IPS-18c (cell line): Measurements from ENCODE around the gene TENT4B.
"Not testable (repeated sequence)": the region's sequence is repeated elsewhere in the genome, so short reads cannot be mapped to it uniquely, and the experiment has no call there.

Source experiments
- H3K4me3 ChIP-seq: 2 replicates; pipeline ENCODE4 v1.7.0; 2013; ENCODE audit warnings: low read depth, mild to moderate bottlenecking, low read length, moderate library complexity; ENCODE audit not compliant: insufficient read depth
- H3K9me3 ChIP-seq: one replicate; pipeline ENCODE4 v1.6.1; 2013; ENCODE audit warnings: mild to moderate bottlenecking, low read length, moderate library complexity; ENCODE audit not compliant: control insufficient read depth, insufficient read depth

TENT4B gene

DNA sequence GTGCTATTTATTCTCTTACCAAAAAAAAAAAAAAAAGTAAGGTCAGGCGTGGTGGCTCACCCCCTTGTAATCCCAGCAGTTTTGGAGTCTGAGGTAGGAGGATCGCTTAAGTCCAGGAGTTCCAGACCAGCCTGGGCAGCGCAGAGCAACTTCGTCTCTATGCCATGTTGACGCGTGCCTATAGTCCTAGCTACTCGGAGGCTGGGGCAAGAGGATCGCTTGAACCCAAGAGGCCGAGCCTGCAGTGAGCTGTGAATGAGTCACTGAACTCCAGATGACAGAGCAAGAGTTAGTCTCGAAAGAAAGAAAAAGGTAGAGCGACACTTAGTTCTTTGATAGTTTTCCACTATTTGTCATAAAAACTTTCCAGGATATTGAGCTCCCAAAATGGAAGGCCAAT, 1.4 kb upstream of the TENT4B start:
- no peak overlapping the region for H3K4me3 ChIP-seq
- no peaks in the 10 kb centered on the region for H3K9me3 ChIP-seq

DNA sequence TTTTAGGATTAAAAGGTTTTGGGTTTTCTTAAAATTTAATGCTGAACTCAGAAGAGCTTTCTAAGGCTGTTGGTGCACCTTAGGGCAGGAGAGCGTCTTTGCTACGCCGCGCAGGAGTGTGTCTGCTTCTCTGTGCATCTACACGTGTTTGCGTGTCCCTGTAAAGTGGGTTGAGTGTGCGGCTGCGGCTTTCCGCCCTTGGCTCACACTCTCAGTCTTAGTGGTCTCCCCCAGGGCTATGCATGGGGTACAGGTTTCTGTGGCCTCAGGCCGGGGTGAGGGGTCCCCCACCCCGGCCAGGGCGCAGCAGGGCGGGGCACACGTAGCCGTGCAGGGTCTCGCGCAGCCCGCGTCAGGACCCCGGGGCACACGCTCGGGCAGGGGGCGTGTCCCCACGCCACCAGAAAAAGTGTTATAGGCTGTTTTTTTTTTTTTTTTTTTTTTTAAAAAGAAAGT, 727 bp upstream of the TENT4B start:
- Histone ChIP-seq H3K9me3 (no peaks in the 10 kb centered on the region), H3K4me3 (peak overlapping the region; percentile 80)

DNA sequence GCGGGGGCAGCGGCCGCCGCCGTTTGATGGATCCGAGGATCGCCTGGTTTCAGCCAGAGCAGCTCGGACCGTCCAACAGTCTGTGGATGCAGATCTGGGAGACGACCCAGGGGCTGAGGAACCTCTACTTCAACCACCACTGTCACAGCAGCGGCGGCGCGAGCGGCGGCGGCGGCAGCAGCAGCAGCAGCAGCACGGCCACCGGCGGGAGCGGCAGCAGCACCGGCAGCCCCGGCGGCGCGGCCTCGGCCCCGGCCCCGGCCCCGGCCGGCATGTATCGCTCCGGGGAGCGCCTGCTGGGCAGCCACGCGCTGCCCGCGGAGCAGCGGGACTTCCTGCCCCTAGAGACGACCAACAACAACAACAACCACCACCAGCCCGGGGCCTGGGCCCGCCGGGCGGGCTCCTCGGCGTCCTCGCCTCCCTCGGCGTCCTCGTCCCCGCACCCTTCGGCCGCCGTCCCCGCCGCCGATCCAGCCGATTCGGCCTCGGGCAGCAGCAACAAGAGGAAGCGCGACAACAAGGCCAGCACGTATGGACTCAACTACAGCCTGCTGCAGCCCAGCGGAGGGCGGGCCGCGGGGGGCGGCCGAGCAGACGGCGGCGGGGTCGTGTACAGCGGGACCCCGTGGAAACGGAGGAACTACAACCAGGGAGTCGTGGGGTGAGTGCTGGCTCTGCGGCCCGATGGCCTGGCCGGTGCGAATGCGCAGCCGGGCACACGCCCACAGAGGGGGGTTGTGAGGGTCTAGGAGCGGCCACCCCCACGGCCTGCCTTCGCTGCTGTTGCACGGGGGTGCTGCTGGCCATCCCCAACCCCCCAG, 702 bp downstream of the TENT4B start:
- Histone ChIP-seq H3K9me3 (no peaks in the 10 kb centered on the region), H3K4me3 (peak overlapping the region; percentile 85)

DNA sequence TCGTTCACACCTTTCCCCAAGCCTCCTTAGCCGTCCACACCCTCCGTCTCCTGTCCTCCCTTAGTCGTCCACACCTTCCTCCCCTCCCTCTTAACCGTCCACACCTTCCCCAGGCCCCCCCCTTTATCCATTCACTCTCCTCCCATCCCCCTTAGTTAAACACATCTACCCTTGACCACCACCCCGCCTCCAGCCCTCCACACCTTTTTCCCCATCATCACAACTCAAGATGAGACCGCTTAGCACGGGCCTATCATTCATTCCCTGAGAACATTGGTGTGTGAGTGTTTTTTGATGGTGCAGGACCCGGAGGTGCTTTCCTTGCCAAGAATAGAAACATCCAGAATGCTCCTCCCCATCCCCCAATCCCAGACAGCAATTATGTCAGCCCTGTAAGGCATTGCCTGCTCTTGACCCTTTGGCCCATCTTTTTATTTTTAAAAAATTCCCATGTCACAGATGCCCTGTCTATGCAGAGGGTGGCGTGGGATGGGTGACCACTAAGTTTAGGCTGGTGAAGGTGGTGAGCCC, 1.4 kb downstream of the TENT4B start:
- no peaks in the 10 kb centered on the region for H3K9me3 ChIP-seq
- H3K4me3 ChIP-seq: peak overlapping the region; percentile 85

DNA sequence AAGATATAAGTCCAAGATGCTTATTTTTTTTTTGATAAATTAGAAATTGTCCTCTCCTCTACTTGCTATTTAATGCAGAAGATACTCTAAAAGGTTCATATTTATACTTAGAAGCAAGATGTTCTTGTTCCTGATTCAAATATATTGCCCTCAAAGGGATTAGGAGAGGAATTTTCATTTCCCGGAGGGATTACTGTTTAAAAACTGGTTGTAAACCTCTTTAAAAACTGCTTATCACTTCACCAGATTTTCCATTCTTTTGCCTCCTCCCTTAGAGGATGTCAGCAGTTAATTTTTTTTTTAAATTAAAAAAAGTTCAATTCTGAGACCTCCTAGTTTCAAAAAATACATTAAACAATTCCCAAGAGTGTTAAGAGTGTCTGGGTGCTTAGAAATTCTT, 2.8 kb downstream of the TENT4B start:
- no peaks in the 10 kb centered on the region for H3K9me3 ChIP-seq
- no peak overlapping the region for H3K4me3 ChIP-seq

DNA sequence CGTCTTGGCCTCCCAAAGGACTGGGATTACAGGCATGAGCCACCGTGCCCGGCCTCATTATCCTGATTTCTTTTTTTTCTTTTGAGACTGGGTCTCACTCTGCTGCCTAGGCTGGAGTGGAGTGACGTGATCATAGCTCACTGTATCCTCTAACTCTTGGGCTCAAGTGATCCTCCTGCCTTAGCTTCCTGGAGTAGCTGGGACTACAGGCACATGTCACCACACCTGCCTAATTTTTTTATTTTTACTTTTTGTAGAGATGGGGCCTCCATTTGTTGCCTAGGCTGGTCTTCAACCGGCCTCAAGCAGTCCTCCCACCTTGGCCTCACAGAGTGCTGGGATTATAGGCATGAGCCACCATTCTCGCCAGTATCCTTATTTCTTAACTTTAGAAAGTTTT, 3.5 kb downstream of the TENT4B start:
- Histone ChIP-seq H3K9me3 (no peaks in the 10 kb centered on the region), H3K4me3 (no peak overlapping the region)

DNA sequence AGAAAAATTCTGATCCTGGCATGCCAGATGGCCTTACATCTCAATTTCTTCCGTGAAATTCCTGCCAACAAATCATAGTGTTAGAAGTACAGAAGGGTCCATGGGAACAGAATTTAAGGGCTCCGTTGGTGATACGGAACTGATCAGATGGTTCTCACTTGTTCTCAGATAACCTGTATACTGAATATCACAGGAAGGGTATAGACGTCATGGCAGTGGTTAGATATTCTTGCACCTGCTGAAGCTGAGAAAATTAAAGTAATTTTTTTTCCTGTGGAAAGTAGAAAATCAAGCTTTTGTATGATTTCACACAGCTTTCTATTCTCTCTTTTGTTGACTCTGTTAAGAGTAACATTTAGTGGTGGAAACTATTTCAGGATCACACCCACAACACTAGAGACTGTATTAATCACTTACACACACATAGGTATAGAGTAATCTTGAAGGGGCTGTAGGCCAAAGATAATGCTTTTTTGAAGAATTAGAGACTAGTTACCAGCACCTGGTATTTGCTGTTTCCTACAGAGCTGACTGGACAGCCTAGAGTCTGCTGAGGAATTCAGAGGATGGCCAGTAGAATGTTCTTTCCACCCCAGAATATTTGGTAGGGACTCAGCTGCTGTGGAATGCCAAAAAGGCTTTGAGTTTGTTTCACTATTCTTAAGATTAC, 7.5 kb downstream of the TENT4B start:
- Histone ChIP-seq H3K9me3 (no peaks in the 10 kb centered on the region), H3K4me3 (no peak overlapping the region)

DNA sequence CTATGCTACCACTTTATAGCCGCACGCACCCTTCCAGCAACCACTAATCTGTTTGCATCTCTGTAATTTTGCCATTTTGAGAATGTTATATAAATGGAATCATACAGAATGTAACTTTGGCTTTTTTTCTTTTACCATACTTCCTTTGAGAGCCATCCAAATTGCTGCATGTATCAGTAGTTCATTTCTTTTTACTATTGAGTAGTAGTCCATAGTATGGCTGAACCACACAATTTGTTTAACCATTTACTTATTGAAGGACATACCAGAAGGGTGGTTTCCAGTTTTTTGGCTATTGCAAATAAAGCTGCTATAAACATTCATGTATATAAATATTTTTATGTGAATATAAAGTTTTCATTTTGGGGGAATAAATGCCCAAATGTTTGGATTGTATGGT, 8.8 kb downstream of the TENT4B start:
- no peaks in the 10 kb centered on the region for H3K9me3 ChIP-seq

DNA sequence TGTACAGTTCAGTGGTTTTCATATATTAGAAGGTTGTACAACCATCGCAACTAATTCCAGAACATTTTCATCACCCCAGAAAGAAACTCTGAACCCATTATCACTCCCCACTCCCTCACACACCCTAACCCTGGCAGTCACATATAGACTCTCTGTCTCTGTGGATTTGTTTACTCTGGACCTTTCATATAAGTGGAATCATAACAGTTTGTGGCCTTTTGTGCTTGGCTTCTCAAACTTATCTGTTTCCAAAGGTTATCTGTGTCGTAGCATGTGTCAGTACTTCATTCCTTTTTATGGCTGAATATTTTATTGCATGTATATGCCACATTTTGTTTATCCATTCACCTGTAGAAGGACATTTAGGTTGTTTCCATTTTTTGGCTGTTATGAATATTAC, 12.4 kb downstream of the TENT4B start:
- Histone ChIP-seq H3K4me3 (no peak overlapping the region), H3K9me3 (no peaks in the 10 kb centered on the region)

More for the DNA sequence above, 8.8 kb downstream of the TENT4B start:
- H3K4me3 ChIP-seq: no peak overlapping the region

DNA sequence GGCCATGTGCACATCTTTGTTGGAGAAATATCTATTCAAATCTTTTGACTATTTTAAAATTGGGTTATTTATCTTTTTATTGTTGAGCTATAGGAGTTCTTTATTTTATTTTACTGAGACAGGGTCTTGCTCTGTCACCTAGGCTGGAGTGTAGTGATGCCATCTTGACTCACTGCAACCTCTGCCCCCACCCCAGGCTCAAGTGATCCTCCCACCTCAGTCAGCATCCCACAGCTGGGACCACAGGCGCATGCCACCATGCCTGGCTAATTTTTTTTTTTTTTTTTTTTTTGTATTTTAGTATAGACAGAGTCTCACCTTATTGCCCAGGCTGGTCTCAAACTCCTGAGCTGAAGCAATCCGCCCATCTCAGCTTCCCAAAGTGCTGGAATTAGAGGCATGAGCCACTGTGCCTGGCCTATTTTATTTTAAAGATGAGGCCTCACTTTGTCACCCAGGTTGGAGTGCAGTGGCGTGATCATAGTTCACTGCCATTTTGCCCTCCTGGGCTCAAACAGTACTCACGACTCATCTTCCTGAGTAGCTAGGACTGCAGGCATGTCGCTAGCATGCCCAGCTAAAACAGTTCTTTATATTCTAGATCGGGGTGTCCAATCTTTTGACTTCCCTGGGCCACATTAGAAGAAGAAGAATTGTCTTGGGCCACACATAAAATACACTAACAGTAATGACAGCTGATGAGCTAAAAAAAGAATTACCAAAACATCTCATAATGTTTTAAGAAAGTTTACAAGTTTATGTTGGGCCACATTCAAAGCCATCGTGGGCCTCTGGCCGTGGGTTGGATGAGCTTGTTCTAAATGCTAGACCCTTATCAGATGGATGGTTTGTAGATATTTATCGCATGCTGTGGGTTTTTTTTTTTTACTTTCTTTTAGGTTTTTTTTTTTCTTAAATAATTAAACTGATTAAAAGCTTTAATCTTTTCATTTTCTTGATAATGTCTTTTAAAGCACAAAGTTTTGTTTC, 13.7 kb downstream of the TENT4B start:
- H3K4me3 ChIP-seq: no peak overlapping the region
- H3K9me3 ChIP-seq: no peaks in the 10 kb centered on the region

DNA sequence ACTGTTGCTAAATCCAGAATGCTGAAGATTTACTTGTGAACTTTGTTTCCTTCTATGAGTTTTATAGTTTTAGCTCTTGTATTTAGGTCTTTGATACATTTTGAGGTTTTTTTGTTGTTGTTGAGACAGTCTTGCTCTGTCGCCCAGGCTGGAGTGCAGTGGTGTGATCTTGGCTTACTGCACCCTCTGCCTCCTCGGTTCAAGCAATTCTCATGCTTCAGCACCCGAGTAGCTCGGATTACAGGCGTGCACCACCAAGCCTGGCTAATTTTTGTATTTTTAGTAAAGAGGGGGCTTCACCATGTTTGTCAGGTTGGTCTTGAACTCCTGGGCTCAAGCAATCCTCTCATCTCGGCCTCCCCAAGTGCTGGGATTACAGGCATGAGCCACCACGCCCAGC, 14.4 kb downstream of the TENT4B start:
- no peak overlapping the region for H3K4me3 ChIP-seq
- H3K9me3 ChIP-seq: no peaks in the 10 kb centered on the region

DNA sequence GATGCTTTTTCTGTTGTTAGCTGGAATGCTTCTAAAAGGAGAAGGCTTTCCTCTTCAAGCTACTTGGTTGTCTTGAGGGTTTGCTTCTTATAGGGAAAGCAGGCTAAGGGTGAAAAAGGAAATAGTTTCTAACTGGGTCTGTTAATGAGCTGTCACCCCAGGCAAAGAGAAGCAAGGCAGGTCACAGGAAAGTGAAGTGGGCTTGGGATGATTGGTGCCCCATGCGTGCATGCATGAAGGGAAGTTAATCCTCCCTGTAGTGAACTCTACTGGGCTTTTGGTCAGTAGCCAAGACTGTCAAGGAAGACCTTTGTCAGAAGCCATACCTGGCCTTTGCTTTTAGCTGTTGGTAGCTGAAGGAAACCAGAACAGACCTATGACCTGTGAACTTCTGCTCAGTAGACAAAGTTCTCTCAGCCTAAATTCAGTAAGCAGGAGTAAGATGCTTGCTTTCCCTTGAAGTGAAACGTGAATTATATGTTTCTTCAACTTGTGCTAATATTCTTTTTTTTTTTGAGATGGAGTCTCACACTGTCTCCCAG, 16.5 kb downstream of the TENT4B start:
- Histone ChIP-seq H3K4me3 (no peak overlapping the region), H3K9me3 (no peaks in the 10 kb centered on the region)

DNA sequence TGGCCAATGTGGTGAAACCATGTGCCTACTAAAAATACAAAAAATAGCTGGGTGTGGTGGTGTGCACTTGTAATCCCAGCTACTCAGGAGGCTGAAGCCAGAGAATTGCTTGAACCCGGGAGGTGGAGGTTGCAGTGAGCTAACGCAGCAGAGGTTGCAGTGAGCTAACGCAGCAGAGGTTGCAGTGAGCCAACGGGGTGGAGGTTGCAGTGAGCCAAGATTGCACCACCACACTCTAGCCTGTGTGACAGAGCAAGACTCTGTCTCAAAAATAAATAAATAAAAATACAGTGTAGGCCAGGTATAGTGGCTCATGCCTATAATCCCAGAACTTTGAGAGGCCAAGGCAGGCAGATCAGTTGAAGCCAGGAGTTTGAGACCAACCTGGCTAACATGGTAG, 18.7 kb downstream of the TENT4B start:
- not testable (repeated sequence) for H3K9me3 ChIP-seq, H3K4me3 ChIP-seq

DNA sequence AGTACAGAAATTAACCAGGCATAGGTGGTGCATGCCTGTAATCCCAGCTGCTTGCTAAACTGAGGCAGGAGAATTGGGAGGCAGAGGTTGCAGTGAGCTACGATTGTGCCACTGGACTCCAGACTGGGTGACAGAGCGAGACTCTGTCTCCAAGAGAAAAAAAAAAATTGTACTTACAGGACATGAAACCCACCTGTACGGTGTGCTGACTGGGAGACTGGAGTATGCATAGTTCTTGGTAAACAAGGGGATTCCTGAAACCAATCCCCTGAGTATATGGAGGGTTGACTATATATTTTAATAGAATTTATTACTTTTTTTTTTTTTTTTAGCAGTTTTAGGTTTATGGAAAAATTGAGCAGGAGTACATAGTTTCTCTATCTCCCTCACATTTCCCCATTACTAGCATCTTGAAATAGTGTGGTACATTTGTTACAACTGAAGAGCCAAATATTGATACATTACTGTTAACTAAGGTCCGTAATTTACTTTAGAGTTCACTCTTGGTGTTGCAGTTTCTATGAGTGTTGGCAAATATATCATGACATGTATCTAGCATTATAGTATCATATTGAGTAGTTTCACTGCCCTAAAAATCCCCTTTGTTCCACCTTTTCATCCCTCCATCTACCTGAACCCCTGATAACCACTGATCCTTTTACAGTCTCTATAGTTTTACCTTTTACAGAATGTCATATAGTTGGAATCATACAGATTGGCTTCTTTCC, 19.3 kb downstream of the TENT4B start:
- Histone ChIP-seq H3K4me3 (no peak overlapping the region), H3K9me3 (no peaks in the 10 kb centered on the region)

DNA sequence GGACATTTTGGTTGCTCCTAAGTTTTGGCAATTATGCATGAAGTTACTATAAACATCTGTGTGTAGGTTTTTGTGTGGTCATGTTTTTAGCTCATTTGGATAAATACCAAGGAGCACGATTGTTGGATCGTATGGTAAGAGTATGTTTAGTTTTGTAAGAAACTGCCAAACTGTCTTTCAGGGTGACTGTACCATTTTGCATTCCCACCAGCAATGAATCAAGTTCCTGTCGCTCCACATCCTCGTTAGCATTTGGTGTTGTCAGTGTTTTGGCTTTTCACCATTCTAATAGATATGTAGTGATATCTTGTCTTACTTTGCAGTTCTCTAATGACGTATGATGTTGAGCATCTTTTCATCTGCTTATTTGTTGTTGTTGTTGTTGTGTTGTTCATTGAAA, 20.2 kb downstream of the TENT4B start:
- Histone ChIP-seq H3K4me3 (no peak overlapping the region), H3K9me3 (no peaks in the 10 kb centered on the region)

DNA sequence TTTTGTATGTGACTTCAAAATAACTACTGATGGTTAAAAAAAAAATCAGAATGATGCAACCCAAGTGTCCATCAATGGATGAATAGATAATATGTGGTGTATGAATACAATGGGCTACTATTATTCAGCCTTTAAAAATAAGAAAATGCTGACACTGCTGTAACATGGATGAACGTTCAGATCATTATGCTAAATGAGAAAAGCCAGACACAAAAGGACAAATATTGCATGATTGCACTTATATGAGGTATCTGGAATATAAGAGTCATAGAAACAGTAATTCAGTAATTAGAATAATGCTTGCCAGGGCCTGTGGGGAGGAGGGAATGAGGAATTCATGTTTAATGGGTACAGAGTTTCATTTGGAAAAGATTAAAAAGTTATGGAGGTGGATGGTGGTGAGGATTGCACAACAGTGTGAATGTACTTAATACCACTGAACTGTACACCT, 25.4 kb downstream of the TENT4B start:
- Histone ChIP-seq H3K9me3 (no peaks in the 10 kb centered on the region), H3K4me3 (no peak overlapping the region)
